Activated CD8-positive, alpha-beta memory T cell treated with anti-CD3 and anti-CD28 coated beads, Interleukin-2, amount 50 U/mL, for 4 hours (primary cell): ENCODE measurements around the gene ZBTB22.
A peak's percentile ranks its signal among the peaks of the same experiment; 100 is the strongest.
"Not testable (repeated sequence)": the region's sequence is repeated elsewhere in the genome, so short reads cannot be mapped to it uniquely, and the experiment has no call there.

Experiments
- DNase-seq: peaks from one replicate; pipeline ENCODE4 v3.0.0-alpha.2; 2020

ZBTB22 gene

GRCh38 chr6:33317669-33318425, at the start of gene ZBTB22:
Gene ZBTB22, minus strand, starts transcription at chr6:33317744. Its CDS starts 828 bp downstream, at chr6:33316916.
- peak; percentile 93 for DNase-seq

- no peak for DNase-seq
These were observed 49.6 kb upstream of the ZBTB22 start for GRCh38 chr6:33367009-33367714.

GRCh38 chr6:33365206-33365971, 47.8 kb upstream of the ZBTB22 start:
- DNase-seq: not testable (repeated sequence)

GRCh38 chr6:33364475-33365205, 47.1 kb upstream of the ZBTB22 start:
- DNase-seq: not testable (repeated sequence)

GRCh38 chr6:33363486-33363885, 45.9 kb upstream of the ZBTB22 start:
- DNase-seq: not testable (repeated sequence)

- DNase-seq: no peak
These were observed 41.8 kb upstream of the ZBTB22 start for GRCh38 chr6:33359331-33359730.

GRCh38 chr6:33357160-33357871, 39.8 kb upstream of the ZBTB22 start:
- not testable (repeated sequence) for DNase-seq

GRCh38 chr6:33356295-33356694, 38.8 kb upstream of the ZBTB22 start:
- no peak for DNase-seq

- DNase-seq: not testable (repeated sequence)
These were observed 38.3 kb upstream of the ZBTB22 start for GRCh38 chr6:33355860-33356259.

- DNase-seq: no peak
These were observed 30.3 kb upstream of the ZBTB22 start for GRCh38 chr6:33347816-33348215.

GRCh38 chr6:33346972-33347371, 29.4 kb upstream of the ZBTB22 start:
- DNase-seq: not testable (repeated sequence)

- peak; percentile 57 for DNase-seq
These were observed 27.5 kb upstream of the ZBTB22 start for GRCh38 chr6:33344701-33345697.

- peak; percentile 36 for DNase-seq
These were observed 26.5 kb upstream of the ZBTB22 start for GRCh38 chr6:33343953-33344611.

- DNase-seq: not testable (repeated sequence)
These were observed 26.0 kb upstream of the ZBTB22 start for GRCh38 chr6:33343606-33343952.

GRCh38 chr6:33339193-33339592, 21.6 kb upstream of the ZBTB22 start:
- DNase-seq: no peak

GRCh38 chr6:33336495-33336894, 19.0 kb upstream of the ZBTB22 start:
- no peak for DNase-seq

- DNase-seq: no peak
These were observed 18.4 kb upstream of the ZBTB22 start for GRCh38 chr6:33335916-33336315.

GRCh38 chr6:33333666-33334065, 16.1 kb upstream of the ZBTB22 start:
- DNase-seq: no peak

- DNase-seq: no peak
These were observed 13.2 kb upstream of the ZBTB22 start for GRCh38 chr6:33330736-33331135.

- no peak for DNase-seq
These were observed 11.5 kb upstream of the ZBTB22 start for GRCh38 chr6:33329058-33329457.
